HG02642 (cell line): ENCODE results near the gene CCDC24.

Source experiments
- ATAC-seq: cut with Tn5 transposase; IDR thresholded peaks from one replicate; pipeline ENCODE4 v1.9.1; 2021; ENCODE audit warnings: mild to moderate bottlenecking; ENCODE audit not compliant: unreplicated experiment, poor library complexity

CCDC24 gene

DNA sequence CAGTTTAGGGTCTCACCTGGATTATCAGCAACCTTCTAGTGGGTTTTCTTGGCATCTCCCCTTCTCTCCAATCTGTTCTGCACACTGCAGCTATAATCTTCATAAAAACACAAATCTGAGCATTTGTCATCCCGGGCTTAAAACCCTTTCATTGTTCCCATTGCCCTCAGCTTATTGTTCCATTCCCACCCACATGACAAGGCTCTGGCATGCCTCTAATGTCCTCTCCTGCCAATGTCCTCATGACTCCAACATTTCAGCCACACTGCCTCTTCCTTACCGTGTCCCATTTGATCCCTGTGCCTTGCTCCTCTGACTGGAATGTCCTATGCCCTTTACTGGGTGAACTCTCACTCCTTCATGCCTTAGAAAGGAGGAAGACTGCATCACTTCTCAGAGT lies 29.1 kb upstream of the CCDC24 start:
- no peak for ATAC-seq

DNA sequence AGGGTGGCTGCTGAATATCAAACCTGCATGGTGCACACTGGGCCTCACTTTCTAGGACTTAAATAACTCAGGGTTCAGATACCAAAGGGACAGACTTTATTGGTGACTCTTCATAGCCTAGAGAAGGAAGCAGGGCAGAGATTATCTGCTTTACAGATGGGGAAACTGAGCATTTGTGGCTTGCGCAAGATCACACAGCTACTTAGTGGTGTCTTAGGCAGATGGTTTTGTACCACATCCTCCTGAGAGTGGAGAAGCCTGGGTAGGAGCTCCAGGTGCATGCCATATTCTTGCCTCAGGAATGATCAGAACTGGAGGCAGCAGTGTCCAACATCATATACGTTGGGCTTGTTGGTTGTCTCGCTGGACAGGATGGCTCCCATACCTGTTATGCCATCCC lies 28.4 kb upstream of the CCDC24 start:
- ATAC-seq = no peak

DNA sequence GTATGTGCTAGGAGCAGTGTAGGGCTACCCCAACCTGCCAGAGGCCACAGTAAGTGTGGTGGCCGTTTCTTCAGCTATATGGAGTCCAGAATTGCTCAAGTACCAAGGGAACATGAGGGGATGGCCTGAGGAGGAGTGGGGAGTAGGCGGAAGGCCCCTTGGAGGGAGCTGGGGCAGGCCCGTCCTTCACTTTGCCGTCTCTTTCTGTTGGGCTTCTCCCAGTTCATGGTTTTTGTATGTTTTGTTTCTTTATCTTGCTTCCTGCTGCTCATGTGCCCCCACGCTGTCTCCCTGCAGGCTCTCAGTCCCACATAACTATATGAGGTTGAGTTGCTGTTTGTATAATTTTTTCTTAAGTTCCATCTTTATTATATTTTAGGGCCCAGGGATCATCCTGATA lies 27.5 kb upstream of the CCDC24 start:
- ATAC-seq = no peak

DNA sequence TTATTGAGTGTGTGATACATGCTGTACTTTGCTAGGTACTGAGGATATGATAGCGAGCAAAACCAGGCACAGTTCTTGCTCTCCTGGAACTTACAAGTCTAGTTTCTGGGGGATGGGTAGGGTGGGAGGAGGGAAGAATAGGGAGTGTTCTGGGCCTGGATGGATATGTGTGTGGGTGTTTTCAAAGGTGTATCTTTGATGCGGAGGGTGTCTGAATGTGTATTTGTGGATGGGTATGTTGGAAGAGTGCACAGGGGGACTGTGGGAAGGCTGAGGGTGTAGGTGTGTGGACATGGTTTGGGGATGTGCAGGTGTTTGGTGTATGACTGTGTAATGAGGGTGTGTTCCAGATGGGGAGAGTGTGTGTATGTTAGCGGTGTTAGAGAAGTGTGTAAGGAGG lies 26.1 kb upstream of the CCDC24 start:
- no peak for ATAC-seq

DNA sequence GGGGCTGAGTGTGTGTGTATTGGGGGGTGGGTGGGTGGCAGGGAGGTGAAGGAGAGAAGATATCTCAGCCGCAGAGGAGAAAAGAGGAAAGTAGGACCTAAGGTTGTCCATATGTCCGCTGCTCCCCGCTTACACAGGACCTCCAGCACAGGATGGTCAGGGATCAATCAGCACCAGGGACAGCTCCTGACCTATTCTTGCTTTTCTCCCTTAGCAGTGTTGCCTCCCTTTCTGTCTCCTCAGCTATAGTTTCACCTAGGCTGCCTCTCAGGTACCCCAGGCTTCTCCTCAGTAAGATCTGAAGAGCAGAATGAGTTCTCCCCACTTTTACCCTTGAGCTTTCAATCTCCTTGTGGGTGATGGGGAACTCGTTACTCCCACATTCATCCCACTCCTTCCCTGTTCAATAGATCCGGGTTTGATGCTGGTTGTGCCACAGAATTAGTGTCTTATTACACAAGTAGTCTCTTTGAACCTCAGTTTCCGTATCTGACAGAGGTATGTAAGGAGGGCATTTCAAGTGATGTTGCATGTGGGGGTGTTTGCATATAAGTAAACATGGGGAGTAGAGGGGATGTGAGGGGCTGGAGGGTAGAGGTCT lies 23.0 kb upstream of the CCDC24 start:
- no peak for ATAC-seq

DNA sequence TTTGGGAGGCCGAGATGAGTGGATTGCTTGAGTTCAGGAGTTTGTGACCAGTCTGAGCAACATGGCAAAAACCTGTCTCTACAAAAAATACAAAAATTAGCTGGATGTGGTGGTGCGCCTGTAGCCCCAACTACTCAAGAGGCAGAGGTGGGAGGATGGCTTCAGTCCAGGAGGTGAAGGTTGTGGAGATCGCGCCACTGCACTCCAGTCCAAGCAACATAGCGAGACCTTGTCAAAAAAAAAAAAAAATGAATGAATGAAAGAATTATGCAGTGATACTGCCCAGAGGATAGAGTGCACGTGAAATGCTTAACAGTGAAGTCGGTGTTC lies 22.0 kb upstream of the CCDC24 start:
- peak; percentile 2 for ATAC-seq

DNA sequence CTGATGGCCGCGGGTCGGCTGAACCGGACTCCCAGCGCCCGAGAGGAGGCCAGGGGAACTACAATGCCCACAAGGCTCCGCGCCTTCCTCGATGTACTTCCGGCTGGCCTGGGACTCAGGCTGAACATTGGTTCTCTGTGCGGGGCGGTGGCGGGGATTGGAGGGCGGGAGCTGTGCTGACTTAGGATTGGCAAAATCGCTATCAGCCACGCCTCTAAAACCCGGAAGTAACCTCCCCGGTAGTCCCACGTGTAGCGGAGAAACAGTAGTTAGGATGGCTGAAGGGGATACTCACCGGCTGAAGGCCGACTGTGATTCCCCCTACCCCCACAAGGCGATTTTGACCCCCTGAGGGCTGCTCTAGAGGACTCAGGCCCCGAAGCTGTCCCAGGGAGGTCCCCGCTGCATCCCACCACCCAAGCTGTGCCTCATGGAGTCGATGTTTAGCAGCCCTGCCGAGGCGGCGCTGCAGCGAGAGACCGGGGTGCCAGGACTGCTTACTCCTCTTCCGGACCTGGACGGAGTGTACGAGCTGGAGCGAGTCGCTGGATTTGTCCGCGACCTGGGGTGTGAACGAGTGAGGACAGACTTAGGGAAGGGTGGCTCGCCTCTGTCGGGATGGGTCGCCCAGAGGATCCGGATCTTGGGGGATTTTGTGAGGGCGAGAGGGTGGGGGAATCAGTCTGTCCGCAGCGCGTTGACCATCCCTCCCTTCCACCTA lies 21.5 kb upstream of the CCDC24 start, which contains the start of gene DPH2:
DPH2 (plus strand) TSS at position 265 of the 721 bp plus-strand sequence; CDS start at position 431, 166 bp downstream.
- ATAC-seq = peak; percentile 81

DNA sequence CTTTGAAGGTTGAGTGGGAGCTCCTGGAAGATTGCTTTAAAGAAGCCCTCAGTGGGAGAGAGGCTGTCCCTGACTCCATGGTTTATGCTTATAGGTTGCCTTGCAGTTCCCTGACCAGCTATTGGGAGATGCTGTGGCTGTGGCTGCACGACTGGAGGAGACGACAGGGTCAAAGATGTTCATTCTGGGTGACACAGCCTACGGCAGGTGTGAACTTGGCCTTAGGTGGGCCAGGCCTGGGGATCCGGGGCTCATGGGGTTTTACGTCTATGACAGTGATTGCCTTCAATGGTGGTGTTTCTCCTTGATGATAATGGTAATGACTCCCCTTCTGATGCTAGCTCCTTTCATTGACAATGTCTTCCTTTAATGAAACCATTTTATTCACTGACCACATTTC lies 20.9 kb upstream of the CCDC24 start:
- no peak for ATAC-seq

DNA sequence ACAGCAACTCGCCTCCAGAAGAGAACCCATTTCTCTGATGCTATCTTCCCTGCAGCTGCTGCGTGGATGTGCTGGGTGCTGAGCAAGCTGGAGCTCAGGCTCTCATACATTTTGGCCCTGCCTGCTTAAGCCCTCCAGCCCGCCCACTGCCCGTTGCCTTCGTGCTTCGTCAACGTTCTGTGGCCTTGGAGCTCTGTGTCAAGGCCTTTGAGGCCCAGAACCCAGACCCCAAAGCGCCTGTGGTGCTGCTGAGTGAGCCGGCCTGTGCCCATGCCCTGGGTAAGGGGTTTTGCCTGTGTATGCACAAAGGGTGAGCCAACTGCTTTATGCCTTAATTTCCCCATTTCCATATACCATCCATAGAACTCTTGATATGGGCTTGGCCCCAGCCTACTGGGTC lies 20.5 kb upstream of the CCDC24 start:
- ATAC-seq = no peak

DNA sequence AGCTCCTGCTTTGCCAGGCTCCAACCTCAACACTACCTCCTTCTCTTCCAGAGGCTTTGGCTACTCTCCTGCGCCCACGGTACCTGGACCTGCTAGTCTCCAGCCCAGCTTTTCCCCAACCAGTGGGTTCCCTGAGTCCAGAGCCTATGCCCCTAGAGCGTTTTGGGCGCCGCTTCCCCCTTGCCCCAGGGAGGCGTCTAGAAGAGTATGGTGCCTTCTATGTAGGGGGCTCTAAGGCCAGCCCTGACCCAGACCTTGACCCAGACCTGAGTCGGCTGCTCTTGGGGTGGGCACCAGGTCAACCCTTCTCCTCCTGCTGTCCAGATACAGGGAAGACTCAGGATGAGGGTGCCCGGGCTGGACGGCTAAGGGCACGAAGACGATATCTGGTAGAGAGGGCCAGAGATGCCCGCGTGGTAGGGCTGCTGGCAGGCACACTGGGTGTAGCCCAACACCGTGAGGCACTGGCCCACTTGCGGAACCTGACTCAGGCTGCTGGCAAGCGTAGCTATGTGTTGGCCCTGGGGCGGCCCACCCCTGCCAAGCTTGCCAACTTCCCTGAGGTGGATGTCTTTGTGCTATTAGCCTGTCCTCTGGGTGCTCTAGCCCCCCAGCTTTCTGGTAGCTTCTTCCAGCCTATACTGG lies 19.9 kb upstream of the CCDC24 start:
- ATAC-seq = no peak

DNA sequence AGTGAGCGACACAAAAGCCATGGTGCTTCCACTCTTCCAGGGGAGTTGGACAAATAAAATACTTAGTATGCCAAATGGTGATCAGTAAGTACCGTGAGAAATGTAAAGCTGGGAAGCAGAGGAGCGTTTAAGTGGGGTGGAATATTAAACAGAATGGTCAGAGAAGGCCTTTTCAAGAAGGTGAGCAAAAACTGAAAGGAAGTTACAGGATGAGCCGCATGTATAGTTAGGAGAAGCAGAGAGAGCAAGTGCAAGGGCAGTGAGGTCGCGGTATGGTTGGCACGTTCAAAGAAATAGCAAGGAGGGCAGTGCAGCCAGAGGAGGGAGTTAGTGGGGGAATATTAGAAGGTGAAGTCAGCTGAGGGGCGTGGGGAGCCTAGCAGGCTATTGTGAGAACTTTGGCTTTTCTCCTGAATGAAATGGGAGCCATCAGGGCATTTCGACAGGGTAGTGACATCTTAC lies 17.4 kb upstream of the CCDC24 start:
- ATAC-seq = no peak

DNA sequence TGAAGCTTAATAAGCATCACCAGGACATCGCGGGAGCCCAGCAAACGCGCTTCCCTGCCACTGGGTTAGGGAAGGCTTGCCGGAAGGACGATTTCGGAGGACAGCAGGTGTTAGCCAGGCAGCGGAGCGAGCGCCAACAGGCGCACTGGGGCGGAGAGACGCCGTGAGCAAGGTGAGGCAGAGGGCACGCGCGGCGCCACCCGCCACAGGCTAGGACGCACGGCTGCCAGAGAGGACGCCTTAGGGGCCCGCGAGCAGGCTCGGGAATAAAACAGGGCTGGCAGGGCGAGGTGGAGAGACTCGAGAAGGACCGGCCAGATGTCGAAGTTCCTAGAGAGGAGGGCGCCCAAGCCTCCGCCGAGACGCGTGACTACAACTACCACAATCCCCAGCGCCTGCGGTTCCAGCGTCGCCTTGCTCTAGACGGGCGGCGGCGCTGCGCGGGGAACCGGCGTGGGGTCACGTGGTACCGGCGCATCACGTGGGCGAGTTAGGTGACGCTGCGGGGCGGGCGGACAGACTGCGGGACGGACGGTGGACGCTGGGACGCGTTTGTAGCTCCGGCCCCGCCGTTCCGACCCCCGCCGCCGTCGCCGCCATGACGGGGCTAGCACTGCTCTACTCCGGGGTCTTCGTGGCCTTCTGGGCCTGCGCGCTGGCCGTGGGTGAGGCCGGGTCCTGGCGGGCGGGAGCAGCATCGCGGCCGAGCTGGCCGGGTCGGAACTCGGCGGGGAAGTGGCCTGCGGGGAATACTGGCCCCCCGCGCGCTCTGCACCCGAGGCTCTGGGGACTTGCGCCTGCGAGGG lies 16.8 kb upstream of the CCDC24 start, which contains the start of gene ATP6V0B:
ATP6V0B (plus strand) TSS at position 518 of the 806 bp plus-strand sequence; CDS start at position 599, 81 bp downstream.
- peak; percentile 75 for ATAC-seq

DNA sequence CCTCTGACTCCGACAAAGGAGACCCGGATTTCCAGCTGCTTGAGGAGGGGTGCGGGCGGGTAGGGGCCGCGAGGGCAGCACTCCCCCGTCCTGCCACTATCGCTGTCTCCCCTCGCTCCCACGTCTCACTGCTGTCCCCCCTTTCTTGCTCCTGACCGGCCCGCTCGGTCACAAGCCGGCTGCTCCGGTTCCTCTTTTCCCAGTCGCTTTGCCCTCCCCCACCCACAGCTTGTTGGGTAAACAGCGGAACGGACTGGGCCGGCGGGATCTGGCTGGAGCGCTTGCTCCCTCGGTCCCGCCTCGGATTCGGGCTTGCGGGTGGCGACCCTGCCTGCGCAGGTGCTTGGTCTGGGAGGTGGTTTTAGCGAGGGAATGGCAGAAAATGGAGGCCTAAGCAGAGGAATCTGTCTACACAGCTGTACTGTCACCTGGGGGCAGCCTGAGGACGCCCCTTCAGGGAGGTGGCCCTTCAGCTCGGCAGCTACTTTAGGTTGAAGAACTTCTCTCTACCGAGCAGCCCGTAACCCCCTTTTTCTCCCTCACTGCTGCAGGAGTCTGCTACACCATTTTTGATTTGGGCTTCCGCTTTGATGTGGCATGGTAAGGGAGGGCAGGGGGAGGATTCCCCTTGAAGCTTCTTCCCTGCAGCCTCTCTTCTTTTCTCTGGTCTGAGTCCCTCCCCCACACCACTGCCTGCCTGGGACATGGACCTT lies 16.0 kb upstream of the CCDC24 start:
- ATAC-seq = no peak

DNA sequence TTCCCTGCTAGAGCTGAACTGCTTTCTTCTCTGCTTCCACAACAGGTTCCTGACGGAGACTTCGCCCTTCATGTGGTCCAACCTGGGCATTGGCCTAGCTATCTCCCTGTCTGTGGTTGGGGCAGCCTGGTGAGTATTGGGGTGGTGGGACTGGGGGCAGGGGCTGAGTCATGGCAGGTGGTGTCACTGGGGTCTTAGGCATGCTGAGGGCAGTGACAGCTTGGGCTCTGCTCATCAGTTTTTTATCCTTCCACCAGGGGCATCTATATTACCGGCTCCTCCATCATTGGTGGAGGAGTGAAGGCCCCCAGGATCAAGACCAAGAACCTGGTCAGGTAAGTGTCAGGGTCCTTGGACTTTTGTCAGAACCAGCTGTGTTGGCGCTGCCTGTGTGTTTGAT lies 15.4 kb upstream of the CCDC24 start:
- ATAC-seq = no peak

DNA sequence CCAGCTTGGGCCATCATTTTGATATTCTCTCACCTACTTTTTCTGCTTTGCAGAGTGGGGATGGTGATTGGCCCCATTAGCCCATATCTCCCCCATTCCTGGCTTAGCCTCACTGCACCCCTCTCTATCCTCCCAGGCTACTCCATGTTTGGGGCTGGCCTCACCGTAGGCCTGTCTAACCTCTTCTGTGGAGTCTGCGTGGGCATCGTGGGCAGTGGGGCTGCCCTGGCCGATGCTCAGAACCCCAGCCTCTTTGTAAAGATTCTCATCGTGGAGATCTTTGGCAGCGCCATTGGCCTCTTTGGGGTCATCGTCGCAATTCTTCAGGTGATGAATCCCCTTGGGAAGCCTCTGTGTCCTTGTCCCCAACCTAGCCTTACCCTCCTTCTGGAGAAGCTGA lies 14.5 kb upstream of the CCDC24 start:
- ATAC-seq = no peak

DNA sequence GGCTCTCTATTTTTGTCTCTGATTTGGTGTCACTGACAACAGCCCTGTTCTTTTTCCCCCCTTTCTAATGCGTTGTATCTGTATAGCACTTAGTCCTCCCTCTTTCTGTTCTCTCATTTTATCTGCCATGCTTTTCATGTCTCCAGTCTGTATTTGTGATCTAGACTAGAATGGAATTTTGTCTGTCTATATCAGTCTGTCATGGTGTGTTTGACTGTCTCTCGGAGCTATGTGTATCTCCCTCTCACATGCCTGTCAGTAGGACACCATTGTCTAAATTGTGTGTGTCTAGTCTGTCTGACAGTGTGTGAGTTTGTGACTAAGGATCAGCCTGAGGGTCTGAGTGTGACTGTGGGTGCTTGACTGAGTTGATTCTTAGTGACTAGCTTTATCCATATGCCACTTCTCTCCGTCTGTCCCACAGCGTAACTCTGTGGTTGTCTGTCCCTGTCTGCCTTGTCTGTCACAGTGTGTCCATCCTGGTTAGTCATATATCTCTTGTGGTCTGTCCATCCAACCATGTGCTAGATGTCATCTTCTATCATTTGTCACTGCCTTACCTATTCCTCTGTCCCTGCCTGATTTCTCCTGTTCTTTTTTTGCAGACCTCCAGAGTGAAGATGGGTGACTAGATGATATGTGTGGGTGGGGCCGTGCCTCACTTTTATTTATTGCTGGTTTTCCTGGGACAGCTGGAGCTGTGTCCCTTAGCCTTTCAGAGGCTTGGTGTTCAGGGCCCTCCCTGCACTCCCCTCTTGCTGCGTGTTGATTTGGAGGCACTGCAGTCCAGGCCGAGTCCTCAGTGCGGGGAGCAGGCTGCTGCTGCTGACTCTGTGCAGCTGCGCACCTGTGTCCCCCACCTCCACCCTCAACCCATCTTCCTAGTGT lies 13.8 kb upstream of the CCDC24 start:
- no peak for ATAC-seq

DNA sequence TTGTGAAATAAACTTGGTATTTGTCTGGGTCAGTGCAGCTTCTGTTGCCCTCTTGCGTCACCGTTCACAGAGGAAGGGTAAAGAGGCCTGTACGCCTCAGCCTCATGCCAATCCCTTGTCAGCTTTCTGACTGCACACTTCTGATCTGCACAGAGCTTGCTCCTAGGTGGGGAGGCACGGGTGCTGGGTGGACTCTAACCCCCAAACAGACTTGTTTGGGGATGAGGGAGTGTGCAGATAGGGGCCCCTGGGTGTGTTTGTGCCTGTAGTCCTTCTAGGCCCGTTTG lies 13.2 kb upstream of the CCDC24 start:
- no peak for ATAC-seq

DNA sequence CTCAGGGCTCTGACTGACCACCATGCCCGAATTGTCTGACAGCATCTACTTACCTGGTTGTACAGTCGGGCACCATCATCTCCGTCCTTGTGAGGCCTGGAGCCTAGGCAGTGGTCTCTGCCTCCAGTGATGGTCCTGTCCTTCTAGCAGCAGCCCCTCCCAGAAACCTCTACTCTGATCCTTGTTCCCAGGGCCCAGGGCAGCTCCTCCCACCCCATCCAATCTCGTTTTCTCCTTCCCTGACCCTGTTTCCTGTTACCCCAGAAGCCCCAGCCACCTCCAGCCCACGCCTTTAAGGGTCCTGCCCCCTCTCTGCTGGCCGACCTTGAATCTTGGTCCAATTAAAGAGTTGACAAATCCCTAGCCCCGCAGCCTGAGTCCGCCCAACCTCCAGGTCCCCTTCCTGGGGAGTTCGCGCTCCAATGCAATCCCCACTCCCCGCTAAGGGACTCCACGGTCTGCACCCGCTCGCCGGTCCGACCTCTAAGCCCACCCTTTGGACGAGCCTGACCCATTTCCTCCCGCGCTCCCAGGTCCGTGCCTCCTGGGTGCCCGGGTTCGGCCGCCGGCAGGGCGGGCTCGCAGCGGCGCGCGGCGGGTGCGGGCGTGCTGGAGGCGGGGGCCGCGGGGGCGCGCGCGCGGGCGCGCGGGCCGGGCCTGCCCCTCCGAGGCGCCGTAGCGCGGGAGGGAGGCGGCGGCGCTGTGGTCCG lies 12.7 kb upstream of the CCDC24 start, which contains the start of gene B4GALT2:
B4GALT2 (plus strand) TSS at position 660 of the 710 bp plus-strand sequence. CDS start 1,951 bp downstream, outside the sequence.
- no peak for ATAC-seq

DNA sequence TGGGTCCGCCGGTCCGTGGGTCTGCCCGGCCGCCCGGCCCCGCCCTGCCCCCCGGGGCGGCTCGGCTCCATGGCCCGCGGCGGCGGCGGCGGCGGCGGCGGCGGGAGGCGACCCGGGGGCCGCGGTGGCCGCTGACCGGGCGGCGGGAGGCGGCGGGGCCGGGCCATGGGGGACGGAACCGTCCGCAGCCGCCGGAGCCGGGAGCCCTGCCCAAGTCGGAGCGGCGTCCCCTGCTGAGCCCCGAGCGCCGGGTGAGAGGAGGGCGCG lies 12.2 kb upstream of the CCDC24 start:
- no peak for ATAC-seq
